Right cardiac atrium (tissue), 5 donors: Measurements from ENCODE around the gene MPIG6B. TPM values are rescaled to one million over a fixed set of nuclear protein-coding genes. Genes with fewer than 3 reads are reported as not detected.
A peak's percentile ranks its signal among the peaks of the same experiment; 100 is the strongest.

ENCODE experiments used
- ATAC-seq, 2 donors: fragments of 200-7000 bp; cut with Tn5 transposase; one replicate each; pipeline versions ENCODE4 v1.8.0 to v1.9.1; 2020; ENCODE audit warnings: moderate library complexity in 2 of 2, mild to moderate bottlenecking in 1 of 2
- DNase-seq, 3 donors: peaks; one replicate each; pipeline ENCODE4 v3.0.0-alpha.2; 2020
- H3K27ac ChIP-seq: one replicate; pipeline ENCODE4 v1.5.1; 2013; ENCODE audit warnings: mild to moderate bottlenecking, low read length, control low read depth, moderate library complexity
- H3K27me3 ChIP-seq: one replicate; pipeline ENCODE4 v1.6.1; 2013; ENCODE audit not compliant: control insufficient read depth, insufficient read depth
- H3K4me1 ChIP-seq: one replicate; pipeline ENCODE4 v1.6.1; 2013; ENCODE audit warnings: low read length; ENCODE audit not compliant: control insufficient read depth, insufficient read depth
- H3K4me3 ChIP-seq: one replicate; pipeline ENCODE4 v1.5.1; 2013; ENCODE audit warnings: low read length, control low read depth
- H3K9me3 ChIP-seq: one replicate; pipeline ENCODE4 v1.6.1; 2013; ENCODE audit warnings: low read length; ENCODE audit not compliant: control insufficient read depth
- WGBS: extraction: QIAGEN DNeasy Blood & Tissue Kit; methylation state at CpG from one replicate; pipeline ENCODE4 v1.1.7; 2013; 5-methylcytosine and 5-hydroxymethylcytosine counted together
- intact Hi-C, 4 donors: fragments of 100-400 bp; cut with DNase I; formaldehyde crosslinking; loops; one replicate each; pipeline versions ENCODE4 v1.11.0 to v1.14.0; 2022 to 2023
- polyA plus RNA-seq: library from polyadenylated mRNA; stranded (reverse); fragments of 200-250 nt; gene quantifications from one replicate; pipeline ENCODE4 v1.2.3, GENCODE V29; 2013
- total RNA-seq, 4 donors: library from RNA; stranded (reverse); fragmentation: NEBNext Ultra II Directional; extraction: Animal tissue kit (Norgen Biotek cat#: 25700); gene quantifications; one replicate each; pipeline ENCODE4 v1.2.1, GENCODE V29; 2021
- donor health status: healthy with polysubstance abuse.
- donor health status: DM: no; HTN: yes; CAD: no.
- donor health status: DM: no; HTN: no; CAD: no.
- donor health status: DM: no; HTN: yes; CAD: no; lungs with severe emphysema.
- donor health status: DM: yes; HTN: yes; CAD: no.

The MPIG6B gene
- total and polyA plus RNA-seq, 5 donors, result 0.20 to 0.37 (median 0.33) TPM; not detected in 1

- ATAC-seq, result no peak
- no peak for DNase-seq
- no peaks in the 10 kb centered on the region for H3K27me3 ChIP-seq
- no peak overlapping the region for H3K27ac ChIP-seq
- no peak overlapping the region for H3K4me3 ChIP-seq
- 74% methylated on average over 14 of the region's 14 CpGs for WGBS
- intact Hi-C loops, result loop anchor here in 3 of 4 donors (10.0 kb wide), 2 partner anchors 177 to 267 kb away; partner anchors contain the start of genes NELFE (in 2 of the 3), SKIC2 (in 2 of the 3) and NEU1 (in 1 of the 3)
- H3K4me1 ChIP-seq, result no peaks in the 10 kb centered on the region
- no peaks in the 10 kb centered on the region for H3K9me3 ChIP-seq
These were observed 35.1 kb upstream of the MPIG6B start for GRCh38 chr6:31687860-31688693.

- Histone ChIP-seq H3K27me3 (no peaks in the 10 kb centered on the region), H3K9me3 (no peaks in the 10 kb centered on the region), H3K4me1 (no peaks in the 10 kb centered on the region), H3K4me3 (no peak overlapping the region), H3K27ac (no peak overlapping the region)
- ATAC-seq, result no peak
- no peak for DNase-seq
- intact Hi-C loops, result loop anchor here in 3 of 4 donors (10.0 kb wide), 2 partner anchors 175 to 265 kb away; partner anchors contain the start of genes NELFE (in 2 of the 3), SKIC2 (in 2 of the 3) and NEU1 (in 1 of the 3)
- WGBS, result 69% methylated on average over 11 of the region's 11 CpGs
These were observed 33.7 kb upstream of the MPIG6B start for GRCh38 chr6:31689249-31690110.

- H3K27me3 ChIP-seq, result no peaks in the 10 kb centered on the region
- H3K4me1 ChIP-seq, result no peaks in the 10 kb centered on the region
- no peak overlapping the region for H3K27ac ChIP-seq
- H3K4me3 ChIP-seq, result no peak overlapping the region
- ATAC-seq (peak in 1 of 2 donors; percentile 78), DNase-seq (no peak)
- H3K9me3 ChIP-seq, result no peaks in the 10 kb centered on the region
- 61% methylated on average over 10 of the region's 10 CpGs for WGBS
- intact Hi-C loops, result no loop called here
These were observed 32.7 kb upstream of the MPIG6B start for GRCh38 chr6:31690231-31691077.

- Histone ChIP-seq H3K4me1 (no peaks in the 10 kb centered on the region), H3K9me3 (no peaks in the 10 kb centered on the region), H3K4me3 (no peak overlapping the region), H3K27ac (no peak overlapping the region), H3K27me3 (no peaks in the 10 kb centered on the region)
- DNase-seq (no peak), ATAC-seq (no peak)
- 89% methylated on average over 6 of the region's 6 CpGs for WGBS
- intact Hi-C loops, result no loop called here
These were observed 32.1 kb upstream of the MPIG6B start for GRCh38 chr6:31691078-31691463.

GRCh38 chr6:31691564-31692108, 31.5 kb upstream of the MPIG6B start:
- Histone ChIP-seq H3K27me3 (no peaks in the 10 kb centered on the region), H3K4me3 (no peak overlapping the region), H3K4me1 (no peaks in the 10 kb centered on the region), H3K27ac (no peak overlapping the region), H3K9me3 (no peaks in the 10 kb centered on the region)
- WGBS, result 94% methylated on average over 12 of the region's 12 CpGs
- DNase-seq (no peak), ATAC-seq (no peak)
- intact Hi-C loops, result no loop called here

- no peak for DNase-seq
- 76% methylated on average over 4 of the region's 4 CpGs for WGBS
These were observed 30.8 kb upstream of the MPIG6B start for GRCh38 chr6:31692353-31692752.

GRCh38 chr6:31692886-31693285, 30.3 kb upstream of the MPIG6B start:
- Histone ChIP-seq H3K9me3 (no peaks in the 10 kb centered on the region), H3K27ac (no peak overlapping the region), H3K4me1 (no peaks in the 10 kb centered on the region), H3K27me3 (no peaks in the 10 kb centered on the region), H3K4me3 (no peak overlapping the region)
- 85% methylated on average over 9 of the region's 9 CpGs for WGBS
- ATAC-seq (no peak), DNase-seq (no peak)
- intact Hi-C loops, result no loop called here

More at GRCh38 chr6:31692353-31692752, 30.8 kb upstream of the MPIG6B start:
- no peak for ATAC-seq
- H3K27ac ChIP-seq, result no peak overlapping the region
- H3K9me3 ChIP-seq, result no peaks in the 10 kb centered on the region
- no peak overlapping the region for H3K4me3 ChIP-seq
- no peaks in the 10 kb centered on the region for H3K27me3 ChIP-seq
- H3K4me1 ChIP-seq, result no peaks in the 10 kb centered on the region
- intact Hi-C loops, result no loop called here

- WGBS, result 89% methylated on average over 6 of the region's 6 CpGs
These were observed 29.6 kb upstream of the MPIG6B start for GRCh38 chr6:31693535-31693934.

GRCh38 chr6:31697555-31697954, 25.6 kb upstream of the MPIG6B start:
- no peaks in the 10 kb centered on the region for H3K9me3 ChIP-seq
- H3K27ac ChIP-seq, result no peak overlapping the region
- no peak overlapping the region for H3K4me3 ChIP-seq
- peaks cover 7% of the 10 kb centered on the region for H3K4me1 ChIP-seq
- WGBS, result 39% methylated on average over 3 of the region's 3 CpGs
- DNase-seq, result no peak
- H3K27me3 ChIP-seq, result no peaks in the 10 kb centered on the region
- ATAC-seq, result no peak
- intact Hi-C loops, result no loop called here

More at GRCh38 chr6:31693535-31693934, 29.6 kb upstream of the MPIG6B start:
- Histone ChIP-seq H3K9me3 (no peaks in the 10 kb centered on the region), H3K27me3 (no peaks in the 10 kb centered on the region), H3K27ac (no peak overlapping the region), H3K4me1 (no peaks in the 10 kb centered on the region), H3K4me3 (no peak overlapping the region)
- ATAC-seq (no peak), DNase-seq (no peak)
- intact Hi-C loops, result no loop called here

- intact Hi-C loops, result no loop called here
- ATAC-seq (no peak), DNase-seq (no peak)
- no peaks in the 10 kb centered on the region for H3K27me3 ChIP-seq
- H3K4me1 ChIP-seq, result peaks cover 7% of the 10 kb centered on the region
- 85% methylated on average over 5 of the region's 5 CpGs for WGBS
- no peak overlapping the region for H3K4me3 ChIP-seq
- H3K9me3 ChIP-seq, result no peaks in the 10 kb centered on the region
- no peak overlapping the region for H3K27ac ChIP-seq
These were observed 22.3 kb upstream of the MPIG6B start for GRCh38 chr6:31700740-31701401.
